Rectal smooth muscle tissue (tissue), 1 donor: Measurements from ENCODE around the gene WAPL.

Experiments used
- H3K27ac ChIP-seq: one replicate; pipeline ENCODE4 v1.7.0; 2013; ENCODE audit warnings: low read depth, low read length, inconsistent platforms
- H3K27me3 ChIP-seq: one replicate; pipeline ENCODE4 v1.7.0; 2013; ENCODE audit warnings: low read length; ENCODE audit not compliant: control insufficient read depth, insufficient read depth
- H3K36me3 ChIP-seq: one replicate; pipeline ENCODE4 v1.7.0; 2013; ENCODE audit warnings: low read length; ENCODE audit not compliant: control insufficient read depth, insufficient read depth
- H3K4me1 ChIP-seq: one replicate; pipeline ENCODE4 v1.7.0; 2013; ENCODE audit warnings: low read length; ENCODE audit not compliant: control insufficient read depth, insufficient read depth
- H3K4me3 ChIP-seq: one replicate; pipeline ENCODE4 v1.7.0; 2013; ENCODE audit warnings: low read length
- H3K9ac ChIP-seq: one replicate; pipeline ENCODE4 v1.7.0; 2013; ENCODE audit warnings: low read length

The WAPL gene

GRCh38 chr10:86419101-86419500, 102.5 kb downstream of the WAPL start:
- no peak overlapping the region for H3K4me3 ChIP-seq
- no peaks in the 10 kb centered on the region for H3K4me1 ChIP-seq
- no peak overlapping the region for H3K27ac ChIP-seq
- H3K27me3 ChIP-seq = no peaks in the 10 kb centered on the region
- no peaks in the 10 kb centered on the region for H3K36me3 ChIP-seq
- H3K9ac ChIP-seq = no peak overlapping the region

GRCh38 chr10:86415583-86415982, 106.0 kb downstream of the WAPL start:
- Histone ChIP-seq H3K36me3 (no peaks in the 10 kb centered on the region), H3K27me3 (no peaks in the 10 kb centered on the region), H3K4me1 (peaks cover 9% of the 10 kb centered on the region), H3K27ac (no peak overlapping the region), H3K9ac (no peak overlapping the region), H3K4me3 (no peak overlapping the region)

GRCh38 chr10:86415116-86415515, 106.5 kb downstream of the WAPL start:
- no peak overlapping the region for H3K27ac ChIP-seq

GRCh38 chr10:86413046-86413728, 108.4 kb downstream of the WAPL start:
- H3K27ac ChIP-seq = no peak overlapping the region
- no peak overlapping the region for H3K9ac ChIP-seq
- no peaks in the 10 kb centered on the region for H3K27me3 ChIP-seq
- no peaks in the 10 kb centered on the region for H3K36me3 ChIP-seq
- peak overlapping the region; percentile 4 for H3K4me3 ChIP-seq
- peaks cover 9% of the 10 kb centered on the region for H3K4me1 ChIP-seq

More at GRCh38 chr10:86415116-86415515, 106.5 kb downstream of the WAPL start:
- Histone ChIP-seq H3K27me3 (no peaks in the 10 kb centered on the region), H3K36me3 (no peaks in the 10 kb centered on the region), H3K4me3 (no peak overlapping the region), H3K9ac (no peak overlapping the region), H3K4me1 (peaks cover 9% of the 10 kb centered on the region)

GRCh38 chr10:86411852-86412560, 109.6 kb downstream of the WAPL start:
- Histone ChIP-seq H3K27me3 (no peaks in the 10 kb centered on the region), H3K27ac (peak overlapping the region; percentile 63), H3K4me3 (no peak overlapping the region), H3K4me1 (peaks cover 9% of the 10 kb centered on the region), H3K36me3 (no peaks in the 10 kb centered on the region), H3K9ac (no peak overlapping the region)

- Histone ChIP-seq H3K9ac (no peak overlapping the region), H3K27me3 (no peaks in the 10 kb centered on the region), H3K36me3 (no peaks in the 10 kb centered on the region), H3K27ac (peak overlapping the region; percentile 63), H3K4me3 (no peak overlapping the region), H3K4me1 (peaks cover 9% of the 10 kb centered on the region)
Observed at GRCh38 chr10:86411281-86411841, 110.2 kb downstream of the WAPL start.

- Histone ChIP-seq H3K4me1 (peaks cover 9% of the 10 kb centered on the region), H3K36me3 (no peaks in the 10 kb centered on the region), H3K9ac (no peak overlapping the region), H3K4me3 (no peak overlapping the region), H3K27me3 (no peaks in the 10 kb centered on the region), H3K27ac (peak overlapping the region; percentile 29)
Observed at GRCh38 chr10:86410542-86411124, 111.0 kb downstream of the WAPL start.

GRCh38 chr10:86409183-86409582, 112.4 kb downstream of the WAPL start:
- Histone ChIP-seq H3K36me3 (no peaks in the 10 kb centered on the region), H3K27me3 (no peaks in the 10 kb centered on the region), H3K9ac (no peak overlapping the region), H3K4me3 (no peak overlapping the region), H3K4me1 (peaks cover 9% of the 10 kb centered on the region), H3K27ac (no peak overlapping the region)

- H3K9ac ChIP-seq = no peak overlapping the region
- no peak overlapping the region for H3K4me3 ChIP-seq
- H3K27me3 ChIP-seq = peaks cover 5% of the 10 kb centered on the region
- H3K36me3 ChIP-seq = no peaks in the 10 kb centered on the region
- peaks cover 10% of the 10 kb centered on the region for H3K4me1 ChIP-seq
- H3K27ac ChIP-seq = no peak overlapping the region
Observed at GRCh38 chr10:86403183-86403797, 118.3 kb downstream of the WAPL start.

- H3K9ac ChIP-seq = no peak overlapping the region
- H3K27ac ChIP-seq = peak overlapping the region; percentile 15
- H3K36me3 ChIP-seq = no peaks in the 10 kb centered on the region
- peaks cover 5% of the 10 kb centered on the region for H3K27me3 ChIP-seq
- H3K4me1 ChIP-seq = peaks cover 10% of the 10 kb centered on the region
- peak overlapping the region; percentile 5 for H3K4me3 ChIP-seq
Observed at GRCh38 chr10:86402283-86402941, 119.2 kb downstream of the WAPL start.

GRCh38 chr10:86401588-86402282, 119.9 kb downstream of the WAPL start:
- Histone ChIP-seq H3K9ac (no peak overlapping the region), H3K36me3 (no peaks in the 10 kb centered on the region), H3K4me3 (peak overlapping the region; percentile 85), H3K4me1 (peaks cover 10% of the 10 kb centered on the region), H3K27me3 (peaks cover 5% of the 10 kb centered on the region), H3K27ac (peak overlapping the region; percentile 55)
